ENCODE data around the gene AKT1S1.
"Not testable (repeated sequence)": the region's sequence is repeated elsewhere in the genome, so short reads cannot be mapped to it uniquely, and the experiment has no call there.

Gene AKT1S1

GRCh38 chr19:49837009-49837310 lies 40.2 kb downstream of the AKT1S1 start:
- no peak for DNase-seq (ENCODE audit: low spot score)

GRCh38 chr19:49836176-49837008 lies 40.8 kb downstream of the AKT1S1 start:
- no peak for DNase-seq (ENCODE audit: low spot score)

GRCh38 chr19:49835562-49835961 lies 41.6 kb downstream of the AKT1S1 start:
- no peak for DNase-seq (ENCODE audit: low spot score)

DNA sequence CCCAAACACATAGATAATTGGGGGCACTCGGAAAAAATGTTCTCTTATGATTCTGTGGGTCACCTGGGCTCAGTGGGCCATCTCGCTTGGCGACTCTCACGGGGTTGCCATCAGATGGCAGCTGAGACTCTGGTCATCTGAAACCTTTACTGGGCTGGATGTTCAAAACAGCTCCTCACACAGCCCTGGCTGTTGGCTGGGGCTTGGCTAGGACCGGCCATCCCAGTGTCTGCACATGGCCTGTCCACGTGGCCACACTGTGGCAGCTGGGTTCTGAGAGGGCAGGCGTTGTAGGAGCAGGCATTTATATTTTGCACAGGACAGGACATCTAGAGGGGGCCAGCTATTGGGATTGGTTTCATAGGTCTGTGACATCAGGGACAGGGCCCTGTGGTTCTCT lies 43.6 kb downstream of the AKT1S1 start:
- DNase-seq (ENCODE audit: low spot score) = no peak

- no peak for DNase-seq (ENCODE audit: low spot score)
Observed at GRCh38 chr19:49832556-49832955, 44.6 kb downstream of the AKT1S1 start.

GRCh38 chr19:49831592-49831991 lies 45.6 kb downstream of the AKT1S1 start:
- no peak for DNase-seq (ENCODE audit: low spot score)

- no peak for DNase-seq (ENCODE audit: low spot score)
Observed at GRCh38 chr19:49830766-49831165, 46.4 kb downstream of the AKT1S1 start.

- DNase-seq (ENCODE audit: low spot score) = no peak
Observed at GRCh38 chr19:49829721-49830120, 47.4 kb downstream of the AKT1S1 start.

DNA sequence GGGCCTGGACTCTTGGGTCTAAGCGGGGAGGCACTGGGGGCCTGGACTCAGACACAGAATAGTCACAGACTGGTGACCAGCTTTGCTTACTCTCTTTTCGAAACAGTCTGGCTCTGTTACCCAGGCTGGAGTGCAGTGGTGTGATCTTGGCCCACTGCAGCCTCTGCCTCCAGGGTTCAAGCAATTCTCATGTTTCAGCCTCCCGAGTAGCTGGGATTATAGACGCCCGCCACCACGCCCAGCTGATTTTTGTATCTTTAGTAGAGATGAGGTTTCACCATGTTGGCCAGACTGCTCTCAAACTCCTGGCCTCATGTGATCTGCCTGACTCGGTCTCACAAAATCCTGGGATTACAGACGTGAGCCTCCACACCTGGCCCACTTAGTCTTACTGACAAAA lies 48.0 kb downstream of the AKT1S1 start:
- no peak for DNase-seq (ENCODE audit: low spot score)

DNA sequence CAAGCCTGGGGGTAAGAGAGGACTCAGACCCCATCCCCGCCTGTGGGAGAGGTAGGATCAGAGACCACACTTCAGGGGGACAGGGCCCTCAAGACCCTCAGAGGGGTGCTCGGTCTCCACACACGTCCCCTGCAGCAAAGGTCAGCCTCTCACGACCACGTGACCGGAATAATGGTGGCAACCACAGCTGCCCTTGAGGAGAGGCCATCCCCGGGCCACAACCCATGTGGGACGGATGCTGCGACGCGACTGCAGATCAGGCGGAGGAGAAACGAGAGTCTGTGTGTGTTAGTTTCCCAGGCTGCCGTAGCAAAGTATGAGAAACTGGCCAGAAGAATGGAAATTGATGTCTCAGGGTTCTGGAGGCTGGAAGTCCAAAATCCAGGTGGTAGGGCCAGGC lies 50.1 kb downstream of the AKT1S1 start:
- DNase-seq (ENCODE audit: low spot score) = no peak

DNA sequence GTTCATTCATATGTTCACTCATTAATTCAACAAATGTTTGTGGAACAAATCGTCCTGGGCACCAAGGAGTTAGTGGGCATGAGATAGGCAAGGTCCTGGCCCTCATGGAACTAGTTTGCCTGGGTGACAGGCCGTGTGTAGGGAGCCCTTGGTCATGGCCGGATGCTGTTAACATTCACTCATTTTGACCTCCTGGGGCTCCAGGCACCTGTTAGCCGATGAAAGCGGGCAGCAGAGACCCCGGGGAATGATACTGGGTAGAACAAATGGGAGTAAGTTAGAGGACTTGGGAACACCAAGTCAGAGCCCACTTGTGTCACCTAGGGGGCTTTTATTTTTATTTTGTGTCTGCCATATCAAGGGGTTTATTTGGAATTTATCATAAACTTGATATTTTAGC lies 52.5 kb downstream of the AKT1S1 start:
- DNase-seq (ENCODE audit: low spot score) = no peak

GRCh38 chr19:49823472-49823871 lies 53.7 kb downstream of the AKT1S1 start:
- DNase-seq (ENCODE audit: low spot score) = no peak

- DNase-seq (ENCODE audit: low spot score) = no peak
Observed at GRCh38 chr19:49820125-49820524, 57.0 kb downstream of the AKT1S1 start.

DNA sequence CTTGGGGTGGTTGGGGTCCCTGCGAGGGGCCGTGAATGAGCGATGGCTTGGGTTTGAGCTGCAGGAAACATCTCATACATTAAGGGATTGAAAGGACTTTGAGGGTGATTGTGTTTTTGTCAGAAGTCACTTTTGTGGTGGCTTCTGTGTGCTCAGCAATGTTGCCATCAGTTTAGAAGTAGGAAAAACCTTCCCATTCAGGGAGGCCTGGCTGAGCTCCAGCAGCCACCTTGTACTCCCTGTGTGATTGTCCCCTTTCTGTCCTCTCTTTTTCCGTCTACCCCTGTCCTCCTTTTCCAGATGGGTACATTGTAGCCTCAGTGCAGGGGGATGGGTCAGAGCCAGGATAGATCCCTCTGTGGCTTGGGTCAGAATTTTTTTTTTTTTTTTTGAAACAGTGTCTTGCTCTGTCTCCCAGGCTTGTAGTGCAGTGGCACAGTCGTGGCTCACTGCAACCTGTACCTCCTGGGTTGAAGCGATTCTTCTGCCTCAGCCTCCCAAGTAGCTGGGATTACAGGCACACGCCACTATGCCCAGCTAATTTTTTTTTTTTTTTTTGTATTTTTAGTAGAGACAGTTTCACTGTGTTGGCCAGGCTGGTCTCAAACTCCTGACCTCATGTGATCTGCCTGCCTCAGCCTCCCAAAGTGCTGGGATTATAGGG lies 57.6 kb downstream of the AKT1S1 start:
- not testable (repeated sequence) for DNase-seq (ENCODE audit: low spot score)

Small RNAs within 50 kb of the gene (small RNA-seq; reads per million reads assigned to genes)
- gene MIR4749 = 0 reads per million in 2 experiments
